Prostate gland (tissue), 2 donors: ENCODE measurements around the gene GEMIN7. TPM values are rescaled to one million over a fixed set of nuclear protein-coding genes. Genes with fewer than 3 reads are reported as not detected.
A peak's percentile ranks its signal among the peaks of the same experiment; 100 is the strongest.

Experiments used
- DNase-seq: peaks from one replicate; pipeline ENCODE4 v3.0.0-alpha.2; 2019; ENCODE audit warnings: low spot score
- H3K27ac ChIP-seq, 2 donors: fragments of 200-600 bp; sonication (generic); 2 replicates each; pipeline ENCODE4 v1.5.1; 2017 to 2019
- H3K27me3 ChIP-seq: fragments of 200-600 bp; sonication (generic); replicated peaks from 2 replicates; pipeline ENCODE4 v1.5.1; 2019; ENCODE audit not compliant: insufficient read depth
- H3K36me3 ChIP-seq, 2 donors: fragments of 200-600 bp; sonication (generic); 1 replicate in 1 of 2; 2 replicates in 1 of 2; pipeline versions ENCODE4 v1.5.1 to v1.8.1; 2017 to 2019
- H3K4me1 ChIP-seq: fragments of 200-600 bp; sonication (generic); replicated peaks from 2 replicates; pipeline ENCODE4 v1.5.1; 2019
- H3K4me3 ChIP-seq, 2 donors: fragments of 200-600 bp; sonication (generic); 2 replicates each; pipeline ENCODE4 v1.5.1; 2017 to 2019
- H3K9me3 ChIP-seq: fragments of 200-600 bp; sonication (generic); 2 replicates; pipeline ENCODE4 v1.5.1; 2017
- POLR2A ChIP-seq: fragments of 450-650 bp; IDR thresholded peaks from one replicate; pipeline ENCODE4 v1.6.1; 2016; ENCODE audit warnings: antibody characterized with exemption, mild to moderate bottlenecking
- POLR2AphosphoS5 ChIP-seq: sonication (generic); formaldehyde crosslinking; IDR thresholded peaks from one replicate; pipeline ENCODE4 v1.6.1; 2017; ENCODE audit warnings: antibody characterized with exemption
- WGBS: methylation state at CpG from one replicate; pipeline ENCODE4 v1.1.5; 2018; 5-methylcytosine and 5-hydroxymethylcytosine counted together
- intact Hi-C: fragments of 100-400 bp; cut with DNase I; formaldehyde crosslinking; loops from one replicate; pipeline ENCODE4 v1.14.2; 2022
- total RNA-seq, 2 donors: library from RNA; depleted of rRNA; stranded (reverse); fragments of >200 nt; gene quantifications; one replicate each; pipeline ENCODE4 v1.1.0, GENCODE V29; 2016
- TF ChIP-seq, protein P1 (sequence below), 4 experiments: fragments of 200-600 bp in 2 of 4; fragments of 450-650 bp in 2 of 4; sonication (generic) in 2 of 4; IDR thresholded peaks; 1 replicate in 3 of 4; 2 replicates in 1 of 4; pipeline ENCODE4 v1.5.1; 2016 to 2019; ENCODE audit warnings: antibody characterized with exemption in 4 of 4, mild to moderate bottlenecking in 2 of 4, moderate library complexity in 2 of 4

Gene GEMIN7
- total RNA-seq, 2 donors from 2014 or later = 13.9 to 41.0 TPM

DNA sequence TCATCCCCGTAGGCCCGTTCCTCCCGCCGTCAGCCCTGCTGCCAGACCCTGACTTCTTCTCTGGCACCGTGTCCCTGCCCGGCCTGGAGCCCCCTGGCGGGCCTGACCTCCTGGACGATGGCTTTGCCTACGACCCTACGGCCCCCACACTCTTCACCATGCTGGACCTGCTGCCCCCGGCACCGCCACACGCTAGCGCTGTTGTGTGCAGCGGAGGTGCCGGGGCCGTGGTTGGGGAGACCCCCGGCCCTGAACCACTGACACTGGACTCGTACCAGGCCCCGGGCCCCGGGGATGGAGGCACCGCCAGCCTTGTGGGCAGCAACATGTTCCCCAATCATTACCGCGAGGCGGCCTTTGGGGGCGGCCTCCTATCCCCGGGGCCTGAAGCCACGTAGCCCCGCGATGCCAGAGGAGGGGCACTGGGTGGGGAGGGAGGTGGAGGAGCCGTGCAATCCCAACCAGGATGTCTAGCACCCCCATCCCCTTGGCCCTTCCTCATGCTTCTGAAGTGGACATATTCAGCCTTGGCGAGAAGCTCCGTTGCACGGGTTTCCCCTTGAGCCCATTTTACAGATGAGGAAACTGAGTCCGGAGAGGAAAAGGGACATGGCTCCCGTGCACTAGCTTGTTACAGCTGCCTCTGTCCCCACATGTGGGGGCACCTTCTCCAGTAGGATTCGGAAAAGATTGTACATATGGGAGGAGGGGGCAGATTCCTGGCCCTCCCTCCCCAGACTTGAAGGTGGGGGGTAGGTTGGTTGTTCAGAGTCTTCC is 41.5 kb upstream of the GEMIN7 start:
- Histone ChIP-seq H3K36me3 (no peaks in the 10 kb centered on the region), H3K9me3 (no peaks in the 10 kb centered on the region), H3K27ac (no peak overlapping the region), H3K27me3 (no peaks in the 10 kb centered on the region), H3K4me1 (peaks cover 10% of the 10 kb centered on the region), H3K4me3 (no peak overlapping the region)
- no peak for TF ChIP-seq POLR2A
- TF ChIP-seq, protein P1, sequence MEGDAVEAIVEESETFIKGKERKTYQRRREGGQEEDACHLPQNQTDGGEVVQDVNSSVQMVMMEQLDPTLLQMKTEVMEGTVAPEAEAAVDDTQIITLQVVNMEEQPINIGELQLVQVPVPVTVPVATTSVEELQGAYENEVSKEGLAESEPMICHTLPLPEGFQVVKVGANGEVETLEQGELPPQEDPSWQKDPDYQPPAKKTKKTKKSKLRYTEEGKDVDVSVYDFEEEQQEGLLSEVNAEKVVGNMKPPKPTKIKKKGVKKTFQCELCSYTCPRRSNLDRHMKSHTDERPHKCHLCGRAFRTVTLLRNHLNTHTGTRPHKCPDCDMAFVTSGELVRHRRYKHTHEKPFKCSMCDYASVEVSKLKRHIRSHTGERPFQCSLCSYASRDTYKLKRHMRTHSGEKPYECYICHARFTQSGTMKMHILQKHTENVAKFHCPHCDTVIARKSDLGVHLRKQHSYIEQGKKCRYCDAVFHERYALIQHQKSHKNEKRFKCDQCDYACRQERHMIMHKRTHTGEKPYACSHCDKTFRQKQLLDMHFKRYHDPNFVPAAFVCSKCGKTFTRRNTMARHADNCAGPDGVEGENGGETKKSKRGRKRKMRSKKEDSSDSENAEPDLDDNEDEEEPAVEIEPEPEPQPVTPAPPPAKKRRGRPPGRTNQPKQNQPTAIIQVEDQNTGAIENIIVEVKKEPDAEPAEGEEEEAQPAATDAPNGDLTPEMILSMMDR (IDR thresholded peaks at IDR 0.05) = no peak
- no peak for TF ChIP-seq POLR2AphosphoS5
- no peak for DNase-seq
- WGBS = 89% methylated on average over 37 of the region's 37 CpGs
- intact Hi-C loops = no loop called here

DNA sequence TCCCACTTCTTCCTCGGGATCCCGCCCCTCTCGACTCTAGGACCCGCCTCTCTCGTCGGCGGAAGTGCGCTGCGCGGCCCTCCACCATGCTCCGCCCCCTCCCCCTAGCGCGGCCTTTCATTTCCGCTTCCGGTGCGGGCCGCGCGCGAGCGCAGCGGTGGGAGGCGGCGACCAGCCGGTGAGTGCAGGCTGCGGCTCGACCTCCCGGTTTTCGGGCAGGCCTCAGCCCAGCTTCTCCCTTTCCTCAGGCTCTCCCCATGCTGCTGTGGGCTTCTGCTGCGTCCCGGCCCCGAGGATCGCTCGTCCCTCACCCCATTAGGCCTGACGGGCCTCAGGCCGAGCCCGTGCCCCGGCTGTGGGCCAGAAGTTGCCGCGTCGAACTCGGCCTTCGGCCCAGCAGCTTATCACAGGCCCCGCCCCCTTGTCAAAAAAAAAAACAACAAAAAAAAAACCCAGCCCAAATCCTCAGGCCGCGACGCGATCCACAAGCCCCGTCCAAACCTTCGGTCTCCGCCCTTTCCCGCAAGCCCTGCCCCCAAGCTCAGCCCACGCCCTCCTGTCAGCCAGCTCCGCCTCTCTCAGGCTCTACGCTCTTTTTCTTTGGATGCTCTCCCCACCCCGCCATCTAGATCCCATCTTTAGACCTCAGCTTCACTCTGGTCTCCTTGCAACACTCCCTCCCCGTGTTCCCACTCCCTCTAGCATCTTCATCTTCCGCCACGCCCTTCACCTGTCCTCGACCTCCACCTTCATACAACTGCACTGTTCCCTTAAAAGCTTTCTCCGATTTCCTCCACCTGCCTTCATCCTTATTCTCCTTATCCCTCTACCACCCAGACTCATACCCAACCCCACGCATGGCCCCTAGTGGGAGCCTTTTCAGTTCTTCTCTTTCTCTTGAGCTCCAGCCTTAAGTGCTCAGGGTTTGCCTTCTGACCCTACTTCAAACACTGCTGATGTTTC is 39.8 kb upstream of the GEMIN7 start, which contains the start of gene CLASRP:
Gene CLASRP (plus strand): TSS at position 115 of the 963 bp plus-strand sequence. CDS start 1,168 bp downstream, outside the sequence.
- Histone ChIP-seq H3K27me3 (no peaks in the 10 kb centered on the region), H3K36me3 (no peaks in the 10 kb centered on the region), H3K9me3 (no peaks in the 10 kb centered on the region), H3K27ac (peak within 1 kb of the TSS; percentile 90 to 91), H3K4me1 (peaks cover 10% of the 10 kb centered on the region), H3K4me3 (peak within 1 kb of the TSS; percentile 76 to 90)
- TF ChIP-seq POLR2AphosphoS5 = peak; percentile 96
- TF ChIP-seq, protein P1 (IDR thresholded peaks at IDR 0.05) = peak in 1 of 4 experiments; percentile 31
- TF ChIP-seq POLR2A = peak; percentile 89
- intact Hi-C loops = no loop called here
- DNase-seq = peak; percentile 87
- WGBS = 2% methylated on average over 62 of the region's 62 CpGs

DNA sequence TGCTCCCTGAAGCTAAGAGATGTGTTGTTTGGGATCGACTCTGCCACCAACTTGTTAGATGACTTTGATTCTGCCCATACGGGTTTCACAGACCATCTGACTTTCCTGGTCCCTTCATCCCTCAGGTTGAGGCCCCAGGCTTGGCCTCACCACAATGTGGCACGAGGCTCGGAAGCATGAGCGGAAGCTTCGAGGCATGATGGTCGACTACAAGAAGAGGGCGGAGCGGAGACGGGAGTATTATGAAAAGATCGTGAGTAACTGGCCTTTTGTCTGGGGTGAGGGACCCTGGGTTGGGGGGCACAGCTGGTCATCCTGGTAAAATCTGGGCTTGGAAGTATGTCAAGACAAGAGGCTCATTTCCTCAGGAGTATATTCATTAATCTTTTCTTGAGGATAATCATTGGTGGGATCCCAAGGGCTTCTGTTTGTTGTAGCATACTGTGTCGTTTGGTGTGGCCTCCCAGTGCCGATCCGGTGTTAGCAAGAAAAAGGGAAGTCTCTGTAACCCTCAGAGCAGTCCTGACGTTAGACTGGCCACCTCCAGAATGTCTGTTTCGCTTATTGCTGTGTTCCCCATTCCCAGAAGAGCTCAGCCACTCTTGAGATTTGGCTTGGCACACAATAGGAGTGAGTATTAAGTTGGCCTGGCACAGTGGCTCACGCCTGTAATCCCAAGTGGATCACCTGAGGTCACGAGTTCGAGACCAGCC is 38.8 kb upstream of the GEMIN7 start:
- TF ChIP-seq POLR2A (no peak), POLR2AphosphoS5 (no peak)
- TF ChIP-seq, protein P1 (IDR thresholded peaks at IDR 0.05) = no peak
- no peak for DNase-seq
- H3K27ac ChIP-seq = peak overlapping the region in 1 of 2 donors; percentile 90
- H3K4me1 ChIP-seq = peaks cover 10% of the 10 kb centered on the region
- no peaks in the 10 kb centered on the region for H3K36me3 ChIP-seq
- no peaks in the 10 kb centered on the region for H3K27me3 ChIP-seq
- 75% methylated on average over 19 of the region's 19 CpGs for WGBS
- peak overlapping the region; percentile 76 to 90 for H3K4me3 ChIP-seq
- intact Hi-C loops = no loop called here
- H3K9me3 ChIP-seq = no peaks in the 10 kb centered on the region

DNA sequence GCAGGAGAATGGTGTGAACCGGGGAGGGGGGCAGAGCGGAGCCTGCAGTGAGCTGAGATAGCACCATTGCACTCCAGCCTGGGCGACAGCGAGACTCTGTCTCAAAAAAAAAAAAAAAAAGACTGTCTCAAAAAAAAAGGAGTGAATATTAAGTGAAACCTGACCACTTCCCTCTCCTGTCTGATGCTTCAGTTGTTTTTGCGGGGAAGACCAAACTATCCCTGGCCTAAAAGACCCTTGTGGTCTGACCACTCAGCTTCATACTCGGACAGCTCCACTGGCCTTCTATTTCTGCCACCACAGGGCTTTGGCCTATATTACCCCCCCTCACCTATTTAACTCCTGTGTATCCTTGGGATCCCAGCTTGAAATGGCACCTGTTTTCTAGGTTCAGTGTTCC is 37.9 kb upstream of the GEMIN7 start:
- DNase-seq = no peak
- WGBS = 84% methylated on average over 6 of the region's 6 CpGs
- intact Hi-C loops = no loop called here
- H3K4me3 ChIP-seq = no peak overlapping the region
- no peaks in the 10 kb centered on the region for H3K36me3 ChIP-seq
- no peaks in the 10 kb centered on the region for H3K9me3 ChIP-seq
- TF ChIP-seq POLR2A (no peak), POLR2AphosphoS5 (no peak)
- TF ChIP-seq, protein P1 (IDR thresholded peaks at IDR 0.05) = no peak
- H3K27me3 ChIP-seq = no peaks in the 10 kb centered on the region
- no peak overlapping the region for H3K27ac ChIP-seq
- peaks cover 15% of the 10 kb centered on the region for H3K4me1 ChIP-seq
